HG02571 (cell line): ENCODE measurements around the gene HOXA9.

ENCODE experiments used
- ATAC-seq: cut with Tn5 transposase; IDR thresholded peaks from one replicate; pipeline ENCODE4 v1.9.1; 2021; ENCODE audit warnings: mild to moderate bottlenecking, moderate library complexity; ENCODE audit not compliant: unreplicated experiment

Gene HOXA9

GRCh38 chr7:27188386-27189294 lies 23.3 kb upstream of the HOXA9 start:
- ATAC-seq: no peak

GRCh38 chr7:27187475-27188385 lies 22.4 kb upstream of the HOXA9 start:
- ATAC-seq: no peak

GRCh38 chr7:27186668-27187474 lies 21.5 kb upstream of the HOXA9 start:
- no peak for ATAC-seq

GRCh38 chr7:27185854-27186667 lies 20.7 kb upstream of the HOXA9 start:
- no peak for ATAC-seq

GRCh38 chr7:27185013-27185853 lies 19.9 kb upstream of the HOXA9 start, which contains the start of gene HOXA11:
TSS of gene HOXA11 (minus strand) at chr7:27185232. CDS start at chr7:27185144, 88 bp downstream.
- no peak for ATAC-seq

GRCh38 chr7:27184337-27185012 lies 19.1 kb upstream of the HOXA9 start:
- no peak for ATAC-seq

- ATAC-seq: no peak
Measured at GRCh38 chr7:27183682-27184336, 18.5 kb upstream of the HOXA9 start.

- no peak for ATAC-seq
Measured at GRCh38 chr7:27182861-27183681, 17.7 kb upstream of the HOXA9 start.

- no peak for ATAC-seq
Measured at GRCh38 chr7:27182285-27182841, 17.0 kb upstream of the HOXA9 start.

GRCh38 chr7:27181795-27182275 lies 16.5 kb upstream of the HOXA9 start:
- ATAC-seq: no peak

- ATAC-seq: no peak
Measured at GRCh38 chr7:27180431-27181420, 15.4 kb upstream of the HOXA9 start.

GRCh38 chr7:27179503-27180430 lies 14.4 kb upstream of the HOXA9 start:
- ATAC-seq: no peak

- no peak for ATAC-seq
Measured at GRCh38 chr7:27179030-27179429, 13.7 kb upstream of the HOXA9 start.

- no peak for ATAC-seq
Measured at GRCh38 chr7:27178366-27178765, 13.0 kb upstream of the HOXA9 start.
